HG03565 (cell line): Measurements from ENCODE around the gene FCMR.
"Not testable (repeated sequence)": the region's sequence is repeated elsewhere in the genome, so short reads cannot be mapped to it uniquely, and the experiment has no call there.

Experiments
- ATAC-seq: cut with Tn5 transposase; IDR thresholded peaks from one replicate; pipeline ENCODE4 v1.9.1; 2021; ENCODE audit warnings: mild to moderate bottlenecking, moderate library complexity; ENCODE audit not compliant: unreplicated experiment

FCMR gene

GRCh38 chr1:206924592-206925105, 2.9 kb upstream of the FCMR start:
- ATAC-seq, result no peak

GRCh38 chr1:206923961-206924557, 2.3 kb upstream of the FCMR start:
- not testable (repeated sequence) for ATAC-seq

GRCh38 chr1:206923009-206923960, 1.5 kb upstream of the FCMR start:
- ATAC-seq, result peak; percentile 34

- ATAC-seq, result no peak
These were observed 783 bp upstream of the FCMR start for GRCh38 chr1:206922524-206922923.

- ATAC-seq, result no peak
These were observed 3.7 kb downstream of the FCMR start for GRCh38 chr1:206918076-206918475.

GRCh38 chr1:206916000-206916709, 5.6 kb downstream of the FCMR start:
- no peak for ATAC-seq

GRCh38 chr1:206915030-206915735, 6.6 kb downstream of the FCMR start:
- ATAC-seq, result no peak

GRCh38 chr1:206913766-206914537, 7.8 kb downstream of the FCMR start:
- no peak for ATAC-seq

GRCh38 chr1:206912445-206913095, 9.2 kb downstream of the FCMR start:
- no peak for ATAC-seq

- no peak for ATAC-seq
These were observed 10.6 kb downstream of the FCMR start for GRCh38 chr1:206911064-206911663.

- no peak for ATAC-seq
These were observed 11.8 kb downstream of the FCMR start for GRCh38 chr1:206909883-206910318.

GRCh38 chr1:206909161-206909882, 12.4 kb downstream of the FCMR start:
- no peak for ATAC-seq

- ATAC-seq, result no peak
These were observed 13.7 kb downstream of the FCMR start for GRCh38 chr1:206908038-206908437.

GRCh38 chr1:206907304-206907991, 14.3 kb downstream of the FCMR start:
- ATAC-seq, result no peak

- peak; percentile 57 for ATAC-seq
These were observed 16.2 kb downstream of the FCMR start for GRCh38 chr1:206905295-206906164.

- ATAC-seq, result no peak
These were observed 17.2 kb downstream of the FCMR start for GRCh38 chr1:206904423-206905142.
